SU-DHL-6 (cell line): ENCODE measurements around the gene STK4.

Source experiments
- EZH2phosphoT487 ChIP-seq: fragments of 200-600 bp; sonication (generic), shearing (Covaris generic); conservative IDR thresholded peaks from 2 replicates; pipeline ENCODE4 v1.6.1; 2018; ENCODE audit warnings: mild to moderate bottlenecking, antibody characterized with exemption, low read length, moderate library complexity, mixed read lengths
- TF ChIP-seq, protein P1 (sequence below): fragments of 200-600 bp; sonication (generic); IDR thresholded peaks from one replicate; pipeline ENCODE4 v1.5.1; 2017; ENCODE audit warnings: antibody characterized with exemption, mild to moderate bottlenecking, low read length, moderate library complexity; ENCODE audit not compliant: insufficient read depth, poor library complexity, severe bottlenecking

GRCh38 chr20:45085289-45085688 lies 119.0 kb downstream of the STK4 start:
- TF ChIP-seq, protein P1, sequence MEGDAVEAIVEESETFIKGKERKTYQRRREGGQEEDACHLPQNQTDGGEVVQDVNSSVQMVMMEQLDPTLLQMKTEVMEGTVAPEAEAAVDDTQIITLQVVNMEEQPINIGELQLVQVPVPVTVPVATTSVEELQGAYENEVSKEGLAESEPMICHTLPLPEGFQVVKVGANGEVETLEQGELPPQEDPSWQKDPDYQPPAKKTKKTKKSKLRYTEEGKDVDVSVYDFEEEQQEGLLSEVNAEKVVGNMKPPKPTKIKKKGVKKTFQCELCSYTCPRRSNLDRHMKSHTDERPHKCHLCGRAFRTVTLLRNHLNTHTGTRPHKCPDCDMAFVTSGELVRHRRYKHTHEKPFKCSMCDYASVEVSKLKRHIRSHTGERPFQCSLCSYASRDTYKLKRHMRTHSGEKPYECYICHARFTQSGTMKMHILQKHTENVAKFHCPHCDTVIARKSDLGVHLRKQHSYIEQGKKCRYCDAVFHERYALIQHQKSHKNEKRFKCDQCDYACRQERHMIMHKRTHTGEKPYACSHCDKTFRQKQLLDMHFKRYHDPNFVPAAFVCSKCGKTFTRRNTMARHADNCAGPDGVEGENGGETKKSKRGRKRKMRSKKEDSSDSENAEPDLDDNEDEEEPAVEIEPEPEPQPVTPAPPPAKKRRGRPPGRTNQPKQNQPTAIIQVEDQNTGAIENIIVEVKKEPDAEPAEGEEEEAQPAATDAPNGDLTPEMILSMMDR, result no peak
- TF ChIP-seq EZH2phosphoT487, result no peak
